ENCODE results near the gene ATE1.
"Not testable (repeated sequence)": the region's sequence is repeated elsewhere in the genome, so short reads cannot be mapped to it uniquely, and the experiment has no call there.

The ATE1 gene

GRCh38 chr10:121783782-121784372 lies 144.0 kb downstream of the ATE1 start:
- Histone ChIP-seq H3K4me1 (ENCODE audit: control insufficient read depth in 1 of 2, insufficient read depth in 2 of 2, low read length in 2 of 2) (no peaks in the 10 kb centered on the region), H3K36me3 (ENCODE audit: control insufficient read depth in 1 of 2, insufficient read depth in 2 of 2, low read length in 2 of 2) (peaks cover 0 to 8% of the 10 kb centered on the region in 2 donors), H3K27me3 (ENCODE audit: low read depth, low read length) (no peaks in the 10 kb centered on the region), H3K27ac (ENCODE audit: low read length) (no peak overlapping the region), H3K4me3 (ENCODE audit: low read depth in 1 of 2, low read length in 2 of 2) (no peak overlapping the region), H3K9me3 (ENCODE audit: control insufficient read depth in 1 of 2, low read length in 2 of 2) (no peaks in the 10 kb centered on the region)

GRCh38 chr10:121781101-121781500 lies 146.7 kb downstream of the ATE1 start:
- H3K9me3 ChIP-seq (ENCODE audit: control insufficient read depth in 1 of 2, low read length in 2 of 2), result no peaks in the 10 kb centered on the region
- H3K4me1 ChIP-seq (ENCODE audit: control insufficient read depth in 1 of 2, insufficient read depth in 2 of 2, low read length in 2 of 2), result no peaks in the 10 kb centered on the region
- no peak overlapping the region for H3K27ac ChIP-seq (ENCODE audit: low read length)
- H3K4me3 ChIP-seq (ENCODE audit: low read depth in 1 of 2, low read length in 2 of 2), result no peak overlapping the region
- no peaks in the 10 kb centered on the region for H3K27me3 ChIP-seq (ENCODE audit: low read depth, low read length)
- H3K36me3 ChIP-seq (ENCODE audit: control insufficient read depth in 1 of 2, insufficient read depth in 2 of 2, low read length in 2 of 2), result peaks cover 0 to 3% of the 10 kb centered on the region in 2 donors

- Histone ChIP-seq H3K27me3 (ENCODE audit: low read depth, low read length) (no peaks in the 10 kb centered on the region), H3K9me3 (ENCODE audit: control insufficient read depth in 1 of 2, low read length in 2 of 2) (no peaks in the 10 kb centered on the region), H3K27ac (ENCODE audit: low read length) (no peak overlapping the region), H3K4me3 (ENCODE audit: low read depth in 1 of 2, low read length in 2 of 2) (no peak overlapping the region), H3K36me3 (ENCODE audit: control insufficient read depth in 1 of 2, insufficient read depth in 2 of 2, low read length in 2 of 2) (no peaks in the 10 kb centered on the region), H3K4me1 (ENCODE audit: control insufficient read depth in 1 of 2, insufficient read depth in 2 of 2, low read length in 2 of 2) (peaks cover 0 to 4% of the 10 kb centered on the region in 2 donors)
Observed at GRCh38 chr10:121774813-121775212, 153.0 kb downstream of the ATE1 start.

- no peak overlapping the region for H3K27ac ChIP-seq (ENCODE audit: low read length)
- H3K9me3 ChIP-seq (ENCODE audit: control insufficient read depth in 1 of 2, low read length in 2 of 2), result no peaks in the 10 kb centered on the region
- H3K4me1 ChIP-seq (ENCODE audit: control insufficient read depth in 1 of 2, insufficient read depth in 2 of 2, low read length in 2 of 2), result peaks cover 0 to 4% of the 10 kb centered on the region in 2 donors
- H3K4me3 ChIP-seq (ENCODE audit: low read depth in 1 of 2, low read length in 2 of 2), result no peak overlapping the region
- no peaks in the 10 kb centered on the region for H3K36me3 ChIP-seq (ENCODE audit: control insufficient read depth in 1 of 2, insufficient read depth in 2 of 2, low read length in 2 of 2)
- H3K27me3 ChIP-seq (ENCODE audit: low read depth, low read length), result no peaks in the 10 kb centered on the region
Observed at GRCh38 chr10:121774404-121774803, 153.4 kb downstream of the ATE1 start.

GRCh38 chr10:121772884-121773283 lies 154.9 kb downstream of the ATE1 start:
- H3K4me3 ChIP-seq (ENCODE audit: low read depth in 1 of 2, low read length in 2 of 2), result no peak overlapping the region
- H3K27ac ChIP-seq (ENCODE audit: low read length), result peak overlapping the region; percentile 5
- no peaks in the 10 kb centered on the region for H3K9me3 ChIP-seq (ENCODE audit: control insufficient read depth in 1 of 2, low read length in 2 of 2)
- H3K27me3 ChIP-seq (ENCODE audit: low read depth, low read length), result no peaks in the 10 kb centered on the region
- H3K4me1 ChIP-seq (ENCODE audit: control insufficient read depth in 1 of 2, insufficient read depth in 2 of 2, low read length in 2 of 2), result peaks cover 0 to 4% of the 10 kb centered on the region in 2 donors
- H3K36me3 ChIP-seq (ENCODE audit: control insufficient read depth in 1 of 2, insufficient read depth in 2 of 2, low read length in 2 of 2), result no peaks in the 10 kb centered on the region

- Histone ChIP-seq H3K27me3 (ENCODE audit: low read depth, low read length) (no peaks in the 10 kb centered on the region), H3K27ac (ENCODE audit: low read length) (no peak overlapping the region), H3K9me3 (ENCODE audit: control insufficient read depth in 1 of 2, low read length in 2 of 2) (no peaks in the 10 kb centered on the region), H3K4me3 (ENCODE audit: low read depth in 1 of 2, low read length in 2 of 2) (no peak overlapping the region), H3K36me3 (ENCODE audit: control insufficient read depth in 1 of 2, insufficient read depth in 2 of 2, low read length in 2 of 2) (no peaks in the 10 kb centered on the region), H3K4me1 (ENCODE audit: control insufficient read depth in 1 of 2, insufficient read depth in 2 of 2, low read length in 2 of 2) (peaks cover 0 to 4% of the 10 kb centered on the region in 2 donors)
Observed at GRCh38 chr10:121772406-121772805, 155.4 kb downstream of the ATE1 start.

- no peak overlapping the region for H3K4me3 ChIP-seq (ENCODE audit: low read depth in 1 of 2, low read length in 2 of 2)
- H3K27me3 ChIP-seq (ENCODE audit: low read depth, low read length), result no peaks in the 10 kb centered on the region
- H3K4me1 ChIP-seq (ENCODE audit: control insufficient read depth in 1 of 2, insufficient read depth in 2 of 2, low read length in 2 of 2), result peaks cover 0 to 4% of the 10 kb centered on the region in 2 donors
- no peak overlapping the region for H3K27ac ChIP-seq (ENCODE audit: low read length)
- H3K36me3 ChIP-seq (ENCODE audit: control insufficient read depth in 1 of 2, insufficient read depth in 2 of 2, low read length in 2 of 2), result no peaks in the 10 kb centered on the region
- H3K9me3 ChIP-seq (ENCODE audit: control insufficient read depth in 1 of 2, low read length in 2 of 2), result no peaks in the 10 kb centered on the region
Observed at GRCh38 chr10:121771966-121772365, 155.9 kb downstream of the ATE1 start.

- H3K4me1 ChIP-seq (ENCODE audit: control insufficient read depth in 1 of 2, insufficient read depth in 2 of 2, low read length in 2 of 2), result no peaks in the 10 kb centered on the region
- H3K36me3 ChIP-seq (ENCODE audit: control insufficient read depth in 1 of 2, insufficient read depth in 2 of 2, low read length in 2 of 2), result no peaks in the 10 kb centered on the region
- no peak overlapping the region for H3K4me3 ChIP-seq (ENCODE audit: low read depth in 1 of 2, low read length in 2 of 2)
- no peak overlapping the region for H3K27ac ChIP-seq (ENCODE audit: low read length)
- H3K9me3 ChIP-seq (ENCODE audit: control insufficient read depth in 1 of 2, low read length in 2 of 2), result no peaks in the 10 kb centered on the region
- H3K27me3 ChIP-seq (ENCODE audit: low read depth, low read length), result no peaks in the 10 kb centered on the region
Observed at GRCh38 chr10:121766426-121766825, 161.4 kb downstream of the ATE1 start.

- Histone ChIP-seq H3K4me3 (ENCODE audit: low read depth in 1 of 2, low read length in 2 of 2) (no peak overlapping the region), H3K27ac (ENCODE audit: low read length) (no peak overlapping the region), H3K36me3 (ENCODE audit: control insufficient read depth in 1 of 2, insufficient read depth in 2 of 2, low read length in 2 of 2) (peaks cover 2 to 7% of the 10 kb centered on the region in 2 donors), H3K9me3 (ENCODE audit: control insufficient read depth in 1 of 2, low read length in 2 of 2) (peaks cover 4% of the 10 kb centered on the region in 2 donors), H3K27me3 (ENCODE audit: low read depth, low read length) (no peaks in the 10 kb centered on the region), H3K4me1 (ENCODE audit: control insufficient read depth in 1 of 2, insufficient read depth in 2 of 2, low read length in 2 of 2) (no peaks in the 10 kb centered on the region)
Observed at GRCh38 chr10:121765204-121765603, 162.6 kb downstream of the ATE1 start.

- Histone ChIP-seq H3K4me1 (ENCODE audit: control insufficient read depth in 1 of 2, insufficient read depth in 2 of 2, low read length in 2 of 2) (no peaks in the 10 kb centered on the region), H3K9me3 (ENCODE audit: control insufficient read depth in 1 of 2, low read length in 2 of 2) (peaks cover 6 to 10% of the 10 kb centered on the region in 2 donors), H3K4me3 (ENCODE audit: low read depth in 1 of 2, low read length in 2 of 2) (no peak overlapping the region), H3K27me3 (ENCODE audit: low read depth, low read length) (no peaks in the 10 kb centered on the region), H3K27ac (ENCODE audit: low read length) (no peak overlapping the region), H3K36me3 (ENCODE audit: control insufficient read depth in 1 of 2, insufficient read depth in 2 of 2, low read length in 2 of 2) (peaks cover 7 to 9% of the 10 kb centered on the region in 2 donors)
Observed at GRCh38 chr10:121764233-121764942, 163.4 kb downstream of the ATE1 start.

- H3K27me3 ChIP-seq (ENCODE audit: low read depth, low read length); H3K27ac ChIP-seq (ENCODE audit: low read length); H3K4me3 ChIP-seq (ENCODE audit: low read depth in 1 of 2, low read length in 2 of 2); H3K4me1 ChIP-seq (ENCODE audit: control insufficient read depth in 1 of 2, insufficient read depth in 2 of 2, low read length in 2 of 2): not testable (repeated sequence)
- Histone ChIP-seq H3K9me3 (ENCODE audit: control insufficient read depth in 1 of 2, low read length in 2 of 2) (peaks cover 6 to 18% of the 10 kb centered on the region in 2 donors), H3K36me3 (ENCODE audit: control insufficient read depth in 1 of 2, insufficient read depth in 2 of 2, low read length in 2 of 2) (peaks cover 7 to 23% of the 10 kb centered on the region in 2 donors)
Observed at GRCh38 chr10:121757241-121757640, 170.6 kb downstream of the ATE1 start.
